ENCODE results near the gene NOTCH2.
A peak's percentile ranks its signal among the peaks of the same experiment; 100 is the strongest.
"Not testable (repeated sequence)": the region's sequence is repeated elsewhere in the genome, so short reads cannot be mapped to it uniquely, and the experiment has no call there.

Gene NOTCH2

DNA sequence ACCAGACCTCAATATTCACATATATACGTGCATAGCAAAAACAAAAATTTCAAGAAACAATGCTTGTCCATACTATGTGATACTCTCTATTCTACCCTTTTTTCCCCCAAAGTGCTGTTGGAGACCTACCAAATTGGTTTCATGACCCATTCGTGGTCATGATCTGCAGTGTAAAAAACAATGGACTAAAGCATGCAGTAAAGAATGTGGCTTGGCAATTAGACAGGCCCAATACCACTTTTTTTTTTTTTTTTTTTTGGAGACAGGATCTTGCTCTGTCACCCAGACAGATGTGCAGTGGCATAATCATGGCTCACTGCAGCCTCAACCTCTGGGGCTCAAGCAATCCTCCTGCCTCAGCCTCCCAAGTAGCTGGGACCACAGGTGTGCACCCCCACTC lies 21.3 kb downstream of the NOTCH2 start:
- DNase-seq, result not testable (repeated sequence)

GRCh38 chr1:120041771-120042170 lies 27.7 kb downstream of the NOTCH2 start:
- not testable (repeated sequence) for DNase-seq

GRCh38 chr1:120032253-120032652 lies 37.2 kb downstream of the NOTCH2 start:
- DNase-seq, result not testable (repeated sequence)

GRCh38 chr1:120023791-120024190 lies 45.7 kb downstream of the NOTCH2 start:
- DNase-seq, result not testable (repeated sequence)

DNA sequence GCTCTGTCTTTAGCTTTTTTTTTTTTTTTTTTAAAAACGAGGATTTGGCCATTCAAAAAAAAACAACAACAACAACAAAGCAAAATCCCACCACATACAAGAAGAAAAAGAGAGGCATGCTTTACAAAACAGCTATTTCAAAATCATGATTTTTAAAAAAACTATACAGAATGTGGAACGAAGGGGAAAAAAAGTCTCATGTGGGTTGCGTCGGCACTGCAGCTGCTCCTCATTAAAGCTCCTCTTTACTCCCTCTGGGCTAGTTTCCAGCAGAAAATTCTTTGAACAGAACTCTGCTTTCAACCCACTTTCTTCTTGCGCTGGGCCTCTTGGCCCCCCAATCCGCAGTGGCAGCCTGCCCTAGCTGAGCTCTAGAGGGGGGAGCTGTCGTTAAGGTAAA lies 54.5 kb downstream of the NOTCH2 start:
- DNase-seq, result not testable (repeated sequence)

DNA sequence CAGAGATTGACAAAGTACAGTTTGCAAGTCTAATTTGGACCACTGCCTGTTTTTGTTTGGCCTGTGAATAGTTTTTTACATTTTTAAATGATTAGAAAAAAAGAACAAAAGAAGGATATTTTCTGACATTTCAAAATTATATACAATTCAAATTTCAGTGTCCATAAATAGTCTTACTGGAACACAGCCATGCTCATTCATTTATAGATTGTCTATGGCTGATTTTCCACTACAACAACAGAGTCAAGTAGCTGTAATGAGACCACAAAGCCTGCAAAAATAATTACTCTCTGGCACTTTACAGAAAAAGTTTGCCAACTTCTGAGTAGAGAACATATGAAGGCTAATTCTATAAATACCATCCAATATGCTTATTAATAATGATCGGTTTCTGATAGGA lies 61.1 kb downstream of the NOTCH2 start:
- DNase-seq, result not testable (repeated sequence)

- DNase-seq, result not testable (repeated sequence)
These were observed 61.6 kb downstream of the NOTCH2 start for GRCh38 chr1:120007850-120008249.

- not testable (repeated sequence) for DNase-seq
These were observed 68.4 kb downstream of the NOTCH2 start for GRCh38 chr1:120001035-120001434.

DNA sequence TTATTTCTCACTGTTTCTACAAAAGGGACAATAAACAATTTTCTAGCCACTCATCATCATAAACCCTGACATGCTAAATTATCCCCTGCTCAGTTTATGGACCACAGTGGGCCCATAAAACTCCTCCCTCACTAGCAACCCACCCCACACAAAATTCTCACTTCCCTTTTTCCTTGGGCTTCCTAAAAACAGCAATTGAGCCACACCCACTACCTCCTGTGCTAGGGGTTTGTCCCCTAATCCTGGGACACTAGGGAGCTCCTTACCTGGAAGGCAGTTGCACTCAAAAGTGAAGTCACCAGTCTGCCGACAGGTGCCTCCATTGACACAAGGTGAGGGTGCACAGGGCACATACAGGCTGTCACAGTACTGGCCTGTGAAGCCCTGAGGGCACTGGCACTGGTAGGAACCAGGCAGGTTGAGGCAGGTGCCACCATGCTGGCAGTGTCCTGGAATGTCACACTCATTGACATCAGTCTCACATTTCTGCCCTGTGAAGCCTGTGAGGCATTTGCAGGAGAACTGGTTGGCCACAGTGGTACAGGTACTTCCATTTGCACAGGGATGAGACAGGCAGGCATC lies 72.6 kb downstream of the NOTCH2 start:
- not testable (repeated sequence) for DNase-seq

DNA sequence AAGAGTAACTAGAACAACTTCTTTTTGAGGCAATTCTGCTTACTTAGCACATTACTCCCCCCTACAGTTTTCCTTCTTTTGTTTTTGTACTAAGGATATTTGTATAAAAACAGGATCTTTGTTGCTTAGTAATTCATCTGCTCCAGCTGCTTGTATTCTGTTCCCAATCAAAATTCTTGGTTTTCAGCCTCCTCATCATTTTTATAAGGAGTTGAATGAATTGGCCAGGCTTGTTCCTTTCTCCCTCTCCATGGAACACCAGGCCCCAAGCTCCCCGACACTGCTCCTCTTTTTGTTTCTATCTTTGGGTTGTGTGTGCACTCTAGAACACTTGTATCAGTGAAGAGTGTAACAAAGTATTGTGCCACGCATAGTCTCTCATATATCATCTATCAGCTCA lies 73.5 kb downstream of the NOTCH2 start:
- not testable (repeated sequence) for DNase-seq

DNA sequence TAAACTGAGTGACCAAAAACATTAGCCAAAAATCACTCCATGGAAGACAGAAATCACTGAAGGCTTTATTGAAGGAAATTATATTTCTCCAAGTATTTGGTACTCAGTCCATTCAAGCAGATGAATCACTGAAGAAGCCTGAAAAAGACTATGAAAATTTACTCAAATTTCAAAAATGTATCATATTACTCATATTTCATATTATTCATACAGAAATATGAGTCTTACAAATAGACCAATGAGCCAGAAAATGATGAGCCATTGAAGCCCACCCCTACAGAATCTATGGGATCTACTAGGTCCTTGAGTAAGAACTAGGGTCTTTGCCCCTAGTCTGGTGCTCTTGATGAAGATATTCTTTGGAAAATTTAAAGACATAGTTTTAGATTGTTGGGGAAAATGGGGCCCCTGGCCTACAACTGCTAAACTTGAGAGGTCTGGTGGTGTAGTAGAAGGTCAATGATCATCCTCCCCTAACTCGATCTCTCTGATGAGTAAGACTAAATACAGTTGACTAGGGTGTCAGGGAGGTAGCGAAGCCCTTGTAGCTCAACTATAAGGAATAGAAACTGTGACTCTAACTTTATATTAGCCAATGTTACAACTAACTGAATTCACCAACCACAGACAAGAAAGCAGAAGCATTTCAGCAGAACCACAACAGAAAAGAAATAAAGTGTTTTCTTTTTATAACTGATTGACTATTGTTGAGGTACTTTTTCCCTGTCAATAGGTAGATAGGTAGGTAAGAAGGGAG lies 81.0 kb downstream of the NOTCH2 start:
- peak in 1 of 2 experiments; percentile 7 for DNase-seq

DNA sequence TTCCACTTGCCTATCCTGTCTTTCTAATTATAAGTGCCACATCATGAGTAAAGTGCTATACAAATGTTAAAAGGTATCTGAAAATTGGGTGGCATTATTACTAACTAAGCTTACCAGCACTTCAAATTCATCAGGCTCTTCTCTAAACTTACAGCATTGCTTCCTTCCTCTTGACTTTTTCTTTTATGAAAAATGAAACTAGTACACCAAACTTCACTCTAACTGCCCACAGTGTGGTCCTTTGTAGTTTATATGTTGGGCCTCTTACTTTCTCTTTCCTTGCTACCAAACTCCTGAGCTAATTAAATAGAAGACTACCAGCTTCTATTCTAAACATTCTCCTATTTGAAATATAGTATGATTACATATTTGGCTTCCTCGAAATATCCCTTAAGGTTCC lies 81.8 kb downstream of the NOTCH2 start:
- no peak for DNase-seq

GRCh38 chr1:119987112-119987511 lies 82.3 kb downstream of the NOTCH2 start:
- no peak for DNase-seq

DNA sequence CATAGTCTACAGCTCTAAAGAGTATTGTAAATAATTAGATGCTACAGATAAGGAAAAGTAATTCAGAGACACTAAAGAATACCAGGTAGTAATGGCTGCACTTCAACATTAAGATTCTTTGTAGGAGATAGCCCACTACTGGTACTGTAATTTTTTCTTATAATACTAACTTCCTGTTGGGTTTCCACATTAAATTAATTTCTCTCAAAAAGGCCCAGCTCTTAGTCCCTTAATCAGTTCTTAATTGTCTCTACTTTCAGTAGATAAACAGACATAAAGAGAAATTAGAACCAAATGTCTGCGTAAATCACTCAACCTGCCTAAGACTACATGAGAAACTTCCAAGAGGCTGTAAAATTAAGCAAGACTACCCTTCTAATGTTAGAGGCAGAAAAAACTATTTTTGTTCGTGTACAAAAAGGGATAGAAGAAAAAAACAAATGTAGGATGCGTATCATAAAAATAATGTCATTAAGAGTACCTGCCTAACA lies 83.4 kb downstream of the NOTCH2 start:
- DNase-seq, result no peak

GRCh38 chr1:119984771-119985170 lies 84.7 kb downstream of the NOTCH2 start:
- DNase-seq, result no peak

DNA sequence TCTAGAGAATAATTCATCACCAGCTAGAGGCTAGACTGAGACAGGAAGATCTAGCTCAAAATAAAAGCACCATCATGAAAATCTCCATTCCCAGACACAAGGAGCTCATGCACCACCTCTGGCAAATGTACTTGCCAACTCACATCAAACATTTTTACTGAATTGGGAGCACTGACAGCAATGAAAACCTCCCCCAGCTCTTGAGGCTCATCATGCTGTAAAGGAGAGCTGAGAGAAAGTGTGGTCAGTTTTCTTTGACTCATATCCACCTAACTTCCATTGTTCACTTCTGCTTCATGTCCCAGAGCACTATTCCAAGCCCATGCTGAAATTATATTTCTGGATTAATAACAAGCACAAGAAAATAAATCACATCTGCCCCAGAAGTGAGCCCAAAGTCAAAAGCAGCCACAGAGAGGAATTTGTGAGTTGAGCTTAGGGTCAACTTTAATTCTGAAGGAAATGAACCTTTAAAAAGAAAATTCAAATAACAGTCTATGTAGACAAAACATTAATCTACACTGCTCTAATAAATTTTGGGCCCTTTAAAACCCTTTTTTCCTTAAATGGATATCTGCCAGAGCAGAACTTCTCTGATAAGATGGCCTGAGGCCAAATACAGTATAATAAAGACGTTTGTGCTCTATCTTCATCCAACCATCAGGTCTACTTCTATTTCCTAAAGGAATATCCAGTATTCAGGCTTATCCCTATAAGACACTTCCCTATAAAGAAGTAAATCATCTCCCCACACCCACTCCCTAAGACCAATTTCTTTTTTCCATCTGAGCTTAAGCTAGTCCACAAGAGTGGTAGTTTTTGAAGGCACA lies 87.3 kb downstream of the NOTCH2 start:
- DNase-seq, result no peak

GRCh38 chr1:119981496-119981895 lies 88.0 kb downstream of the NOTCH2 start:
- DNase-seq, result no peak

DNA sequence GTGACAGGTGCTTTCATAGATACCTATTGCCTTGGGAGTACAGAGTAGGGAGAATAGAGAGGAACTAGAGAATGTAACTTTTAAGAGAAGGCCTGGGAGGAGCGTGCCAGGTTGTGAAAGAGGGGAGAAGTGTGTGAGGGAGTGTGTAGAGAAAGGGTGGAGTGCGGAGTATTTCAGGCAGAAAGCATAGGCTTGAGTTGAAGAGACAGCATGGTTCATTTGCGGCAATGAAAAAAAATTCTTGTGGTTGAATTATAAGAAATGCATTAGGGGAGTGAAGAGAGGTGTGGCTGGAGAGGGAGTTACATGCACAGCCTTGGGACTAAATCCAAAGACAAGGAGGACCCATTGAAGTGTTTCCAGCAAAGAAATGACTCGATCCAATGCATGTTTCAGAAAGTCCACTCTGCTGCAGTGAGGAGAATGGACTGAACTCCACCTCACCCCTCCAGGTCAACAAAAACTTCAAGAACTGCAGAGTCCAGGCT lies 91.4 kb downstream of the NOTCH2 start:
- no peak for DNase-seq

GRCh38 chr1:119977113-119977736 lies 92.2 kb downstream of the NOTCH2 start:
- DNase-seq, result not testable (repeated sequence)

GRCh38 chr1:119975582-119976254 lies 93.7 kb downstream of the NOTCH2 start:
- not testable (repeated sequence) for DNase-seq

DNA sequence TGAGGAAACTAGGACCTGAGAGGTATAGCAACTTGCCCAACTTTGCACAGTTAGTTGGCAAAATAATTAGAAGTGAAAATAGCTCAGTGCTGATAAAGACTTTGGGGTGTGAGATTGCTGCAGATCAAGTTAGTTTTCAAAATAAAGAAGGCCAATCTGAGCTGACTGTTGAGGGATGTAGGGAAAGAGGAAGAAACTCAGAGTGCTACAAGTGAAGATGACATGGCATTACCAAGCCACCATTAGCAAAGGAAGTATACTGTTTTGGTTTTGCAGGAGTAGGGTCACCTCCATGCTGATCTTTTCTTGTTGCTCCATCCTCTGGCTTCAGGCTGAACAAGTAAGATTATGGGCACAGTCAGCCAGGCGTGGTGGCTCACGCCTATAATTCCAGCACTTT lies 94.5 kb downstream of the NOTCH2 start:
- no peak for DNase-seq

GRCh38 chr1:119974013-119974412 lies 95.4 kb downstream of the NOTCH2 start:
- no peak for DNase-seq

Measured in activated CD4-positive, alpha-beta T cell treated with anti-CD3 and anti-CD28 coated beads, Interleukin-2, amount 50 U/mL, for 48 hours (primary cell).